Measurements from ENCODE around the gene ZNF521.

The ZNF521 gene

GRCh38 chr18:25365242-25365641 lies 13.3 kb upstream of the ZNF521 start:
- peak; percentile 62 for ATAC-seq
- TF ChIP-seq, protein P1, sequence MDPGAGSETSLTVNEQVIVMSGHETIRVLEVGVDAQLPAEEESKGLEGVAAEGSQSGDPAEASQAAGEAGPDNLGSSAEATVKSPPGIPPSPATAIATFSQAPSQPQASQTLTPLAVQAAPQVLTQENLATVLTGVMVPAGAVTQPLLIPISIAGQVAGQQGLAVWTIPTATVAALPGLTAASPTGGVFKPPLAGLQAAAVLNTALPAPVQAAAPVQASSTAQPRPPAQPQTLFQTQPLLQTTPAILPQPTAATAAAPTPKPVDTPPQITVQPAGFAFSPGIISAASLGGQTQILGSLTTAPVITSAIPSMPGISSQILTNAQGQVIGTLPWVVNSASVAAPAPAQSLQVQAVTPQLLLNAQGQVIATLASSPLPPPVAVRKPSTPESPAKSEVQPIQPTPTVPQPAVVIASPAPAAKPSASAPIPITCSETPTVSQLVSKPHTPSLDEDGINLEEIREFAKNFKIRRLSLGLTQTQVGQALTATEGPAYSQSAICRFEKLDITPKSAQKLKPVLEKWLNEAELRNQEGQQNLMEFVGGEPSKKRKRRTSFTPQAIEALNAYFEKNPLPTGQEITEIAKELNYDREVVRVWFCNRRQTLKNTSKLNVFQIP (CRISPR knock-in tag; IDR thresholded peaks at IDR 0.05; ENCODE audit: borderline replicate concordance, low read depth): no peak
- TF ChIP-seq ESRRG (CRISPR knock-in tag; IDR thresholded peaks at IDR 0.05): no peak
- no peak for TF ChIP-seq TCF4 (CRISPR knock-in tag; IDR thresholded peaks at IDR 0.05; ENCODE audit: borderline replicate concordance)
- TF ChIP-seq ZFP30 (CRISPR knock-in tag; IDR thresholded peaks at IDR 0.05): no peak
- no peak for TF ChIP-seq ZNF8 (CRISPR knock-in tag; IDR thresholded peaks at IDR 0.05)
- TF ChIP-seq RARB (CRISPR knock-in tag; IDR thresholded peaks at IDR 0.05): no peak
- no peak for TF ChIP-seq BACH2 (CRISPR knock-in tag; IDR thresholded peaks at IDR 0.05; ENCODE audit: borderline replicate concordance)
- TF ChIP-seq ZNF70 (CRISPR knock-in tag; IDR thresholded peaks at IDR 0.05): no peak
- no peak for TF ChIP-seq ZNF565 (CRISPR knock-in tag; conservative IDR thresholded peaks at IDR 0.05; ENCODE audit: low read depth)
- no peak for TF ChIP-seq ZFP3 (CRISPR knock-in tag; IDR thresholded peaks at IDR 0.05)
- no peak for TF ChIP-seq ISL1 (CRISPR knock-in tag; IDR thresholded peaks at IDR 0.05)
- TF ChIP-seq OSR1 (CRISPR knock-in tag; IDR thresholded peaks at IDR 0.05): no peak
- no peak for TF ChIP-seq TOX (CRISPR knock-in tag; IDR thresholded peaks at IDR 0.05; ENCODE audit: borderline replicate concordance)
- TF ChIP-seq TSHZ2 (CRISPR knock-in tag; IDR thresholded peaks at IDR 0.05): no peak
- no peak for TF ChIP-seq ARNTL (CRISPR knock-in tag; IDR thresholded peaks at IDR 0.05; ENCODE audit: borderline replicate concordance, low read depth)
- TF ChIP-seq GLIS3 (CRISPR knock-in tag; IDR thresholded peaks at IDR 0.05): no peak
- TF ChIP-seq ZC3H10 (CRISPR knock-in tag; IDR thresholded peaks at IDR 0.05): no peak
- TF ChIP-seq CSDC2 (CRISPR knock-in tag; IDR thresholded peaks at IDR 0.05): no peak

DNA sequence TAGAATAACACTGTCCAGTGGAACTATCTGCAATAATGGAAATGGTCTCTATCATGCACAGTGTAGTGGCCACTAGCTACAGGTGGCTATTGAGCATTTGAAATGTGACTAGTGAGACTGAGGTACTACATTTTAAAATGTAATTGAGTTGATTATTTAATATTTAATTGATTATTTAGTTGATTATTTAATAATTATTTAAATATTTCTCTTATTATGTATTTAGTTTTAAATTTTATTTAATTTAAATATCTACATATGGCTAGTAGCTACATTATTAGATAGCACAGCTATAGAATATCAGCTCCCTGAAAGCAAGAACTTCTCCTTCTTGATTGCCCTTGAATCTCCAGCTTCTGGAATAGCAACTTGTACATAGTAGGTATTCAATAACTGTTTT lies 12.8 kb upstream of the ZNF521 start:
- TF ChIP-seq OSR1 (CRISPR knock-in tag; IDR thresholded peaks at IDR 0.05): no peak
- no peak for ATAC-seq

- ATAC-seq: no peak
- no peak for TF ChIP-seq RARB (CRISPR knock-in tag; IDR thresholded peaks at IDR 0.05)
- no peak for TF ChIP-seq GLIS3 (CRISPR knock-in tag; IDR thresholded peaks at IDR 0.05)
- TF ChIP-seq TSHZ2 (CRISPR knock-in tag; IDR thresholded peaks at IDR 0.05): no peak
- TF ChIP-seq ESRRG (CRISPR knock-in tag; IDR thresholded peaks at IDR 0.05): no peak
Measured at GRCh38 chr18:25360301-25360899, 8.4 kb upstream of the ZNF521 start.

DNA sequence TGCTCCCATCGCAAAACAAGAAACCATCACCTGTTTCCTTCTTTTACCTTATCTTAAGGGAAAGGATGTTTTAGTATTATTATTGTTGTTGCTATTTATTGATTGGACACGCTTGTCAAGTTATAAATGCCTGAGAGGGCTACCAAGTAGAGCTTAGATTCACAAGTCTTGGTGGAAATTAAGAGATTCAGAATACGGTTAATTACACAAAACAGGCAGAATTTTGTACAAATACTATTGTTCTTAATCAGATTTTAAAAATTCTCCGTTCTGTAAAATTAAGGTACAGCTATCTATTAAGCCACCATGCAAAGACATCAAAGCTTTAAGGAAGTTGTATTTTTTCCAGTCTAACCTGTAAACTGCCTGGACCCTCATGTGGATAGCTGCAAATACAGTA lies 1.1 kb upstream of the ZNF521 start:
- no peak for ATAC-seq
- TF ChIP-seq SNAI2 (CRISPR knock-in tag; IDR thresholded peaks at IDR 0.05): no peak
- TF ChIP-seq, protein P2, sequence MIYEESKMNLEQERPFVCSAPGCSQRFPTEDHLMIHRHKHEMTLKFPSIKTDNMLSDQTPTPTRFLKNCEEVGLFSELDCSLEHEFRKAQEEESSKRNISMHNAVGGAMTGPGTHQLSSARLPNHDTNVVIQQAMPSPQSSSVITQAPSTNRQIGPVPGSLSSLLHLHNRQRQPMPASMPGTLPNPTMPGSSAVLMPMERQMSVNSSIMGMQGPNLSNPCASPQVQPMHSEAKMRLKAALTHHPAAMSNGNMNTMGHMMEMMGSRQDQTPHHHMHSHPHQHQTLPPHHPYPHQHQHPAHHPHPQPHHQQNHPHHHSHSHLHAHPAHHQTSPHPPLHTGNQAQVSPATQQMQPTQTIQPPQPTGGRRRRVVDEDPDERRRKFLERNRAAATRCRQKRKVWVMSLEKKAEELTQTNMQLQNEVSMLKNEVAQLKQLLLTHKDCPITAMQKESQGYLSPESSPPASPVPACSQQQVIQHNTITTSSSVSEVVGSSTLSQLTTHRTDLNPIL (CRISPR knock-in tag; IDR thresholded peaks at IDR 0.05; ENCODE audit: low read depth): no peak
- TF ChIP-seq, protein P3, sequence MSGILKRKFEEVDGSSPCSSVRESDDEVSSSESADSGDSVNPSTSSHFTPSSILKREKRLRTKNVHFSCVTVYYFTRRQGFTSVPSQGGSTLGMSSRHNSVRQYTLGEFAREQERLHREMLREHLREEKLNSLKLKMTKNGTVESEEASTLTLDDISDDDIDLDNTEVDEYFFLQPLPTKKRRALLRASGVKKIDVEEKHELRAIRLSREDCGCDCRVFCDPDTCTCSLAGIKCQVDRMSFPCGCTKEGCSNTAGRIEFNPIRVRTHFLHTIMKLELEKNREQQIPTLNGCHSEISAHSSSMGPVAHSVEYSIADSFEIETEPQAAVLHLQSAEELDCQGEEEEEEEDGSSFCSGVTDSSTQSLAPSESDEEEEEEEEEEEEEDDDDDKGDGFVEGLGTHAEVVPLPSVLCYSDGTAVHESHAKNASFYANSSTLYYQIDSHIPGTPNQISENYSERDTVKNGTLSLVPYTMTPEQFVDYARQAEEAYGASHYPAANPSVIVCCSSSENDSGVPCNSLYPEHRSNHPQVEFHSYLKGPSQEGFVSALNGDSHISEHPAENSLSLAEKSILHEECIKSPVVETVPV (CRISPR knock-in tag; IDR thresholded peaks at IDR 0.05): no peak
- no peak for TF ChIP-seq ZFP30 (CRISPR knock-in tag; IDR thresholded peaks at IDR 0.05)
- TF ChIP-seq TOX (CRISPR knock-in tag; IDR thresholded peaks at IDR 0.05; ENCODE audit: borderline replicate concordance): no peak
- no peak for TF ChIP-seq ZNF70 (CRISPR knock-in tag; IDR thresholded peaks at IDR 0.05)
- TF ChIP-seq ZNF8 (CRISPR knock-in tag; IDR thresholded peaks at IDR 0.05): no peak
- TF ChIP-seq CSDC2 (CRISPR knock-in tag; IDR thresholded peaks at IDR 0.05): no peak

Data from SK-N-SH treated with all-trans-retinoic acid at 6 μM for 48 hours (cell line).